Stimulated activated CD8-positive, alpha-beta memory T cell treated with anti-CD3 and anti-CD28 coated beads, Interleukin-2, amount 100 ng/mL, for 1 hour (primary cell): ENCODE measurements around the gene LTO1.

ENCODE experiments used
- DNase-seq, 2 donors: peaks; one replicate each; pipeline ENCODE4 v3.0.0-alpha.2; 2020; ENCODE audit warnings: low read depth in 2 of 2

Gene LTO1

GRCh38 chr11:69674886-69675714 is at the start of gene LTO1:
LTO1 (minus strand) TSS chr11:69675353; CDS start chr11:69675239, 114 bp downstream.
- DNase-seq, result peak; percentile 88 to 92

- DNase-seq, result no peak
Observed at GRCh38 chr11:69721745-69722144, 46.6 kb upstream of the LTO1 start.

- no peak for DNase-seq
Observed at GRCh38 chr11:69721106-69721505, 46.0 kb upstream of the LTO1 start.

DNA sequence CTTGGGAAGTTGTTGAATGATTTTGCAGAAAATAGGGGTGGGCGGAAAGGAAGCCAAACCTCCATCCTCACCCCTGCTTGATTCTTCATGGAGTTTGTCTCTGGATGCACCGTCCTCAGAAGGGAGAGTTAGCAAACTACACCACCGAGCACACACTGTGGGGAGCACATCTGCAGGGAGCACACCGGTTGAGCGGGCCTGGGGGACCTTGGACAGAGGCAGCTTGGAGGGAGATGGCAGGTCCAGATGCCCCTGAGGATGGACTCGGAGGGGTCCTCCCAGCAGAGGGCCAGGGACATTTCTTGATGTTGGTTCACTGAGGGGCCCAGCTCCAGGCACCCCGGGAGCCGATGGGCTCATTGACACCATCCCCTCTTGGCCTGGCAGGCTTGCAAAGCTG is 43.8 kb upstream of the LTO1 start:
- DNase-seq, result no peak

DNA sequence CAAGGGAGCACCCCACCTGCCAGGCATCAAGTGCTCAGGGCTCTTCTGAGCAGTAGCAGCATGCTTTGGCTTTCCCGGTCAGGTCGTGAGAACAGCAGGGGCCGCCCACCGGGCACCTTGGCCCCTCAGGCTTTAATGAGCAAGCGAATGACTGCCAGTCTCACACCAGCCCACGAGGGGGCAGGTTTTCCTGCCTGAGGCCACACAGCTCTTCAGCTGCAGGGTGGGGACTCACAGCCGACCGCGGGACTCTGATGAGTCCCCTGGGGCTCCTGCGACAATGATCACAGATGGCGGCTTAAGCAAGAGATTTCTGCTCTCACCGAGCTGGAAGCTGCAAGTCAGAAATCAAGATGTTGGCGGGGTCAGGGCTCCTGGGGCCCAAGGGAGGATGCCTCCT is 43.0 kb upstream of the LTO1 start:
- no peak for DNase-seq

DNA sequence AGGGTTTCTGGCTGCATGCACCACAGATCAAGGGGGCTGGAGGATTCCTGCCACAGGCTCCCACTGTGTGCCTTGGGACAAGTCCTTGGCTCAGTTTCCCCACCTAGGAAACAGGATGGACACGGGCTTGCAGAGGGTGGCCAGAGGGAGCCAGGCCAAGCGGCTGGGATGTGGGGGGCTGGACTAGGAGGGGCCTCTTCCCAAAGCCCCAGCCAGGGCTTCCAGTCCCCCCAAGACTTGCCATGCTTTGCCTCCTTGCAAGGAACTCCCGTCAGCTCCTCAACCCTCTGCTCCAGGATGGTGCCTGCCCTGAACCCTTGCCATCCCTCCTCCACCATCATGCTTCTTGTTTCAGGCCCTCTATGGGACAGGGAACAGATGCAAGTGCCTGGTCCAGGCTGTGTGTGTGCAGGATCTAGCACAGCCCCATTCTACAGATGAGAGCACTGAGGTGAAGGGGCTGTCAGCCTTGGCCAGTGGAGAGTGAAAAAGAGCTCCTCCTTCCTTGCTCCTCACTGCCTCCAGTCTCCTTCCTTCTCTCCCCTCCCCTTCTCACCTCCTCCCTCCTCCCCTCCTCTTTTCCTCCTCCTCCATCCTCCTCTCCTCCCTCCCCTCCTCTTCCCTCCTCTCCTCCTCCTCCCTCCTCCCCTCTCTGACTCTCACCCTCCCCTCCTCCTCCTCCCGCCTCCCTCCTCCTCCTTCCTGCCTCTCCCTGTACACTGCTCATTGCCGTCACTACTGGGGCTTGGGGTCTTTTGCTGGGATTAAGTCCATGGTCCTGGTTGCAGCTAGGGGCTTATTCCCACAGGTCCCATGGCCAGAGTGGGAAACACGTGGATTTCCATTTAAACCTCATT is 42.0 kb upstream of the LTO1 start:
- DNase-seq, result no peak

- no peak for DNase-seq
Observed at GRCh38 chr11:69716099-69716498, 40.9 kb upstream of the LTO1 start.

- DNase-seq, result no peak
Observed at GRCh38 chr11:69715446-69715845, 40.3 kb upstream of the LTO1 start.

GRCh38 chr11:69711822-69712801 is 37.0 kb upstream of the LTO1 start:
- DNase-seq, result no peak

DNA sequence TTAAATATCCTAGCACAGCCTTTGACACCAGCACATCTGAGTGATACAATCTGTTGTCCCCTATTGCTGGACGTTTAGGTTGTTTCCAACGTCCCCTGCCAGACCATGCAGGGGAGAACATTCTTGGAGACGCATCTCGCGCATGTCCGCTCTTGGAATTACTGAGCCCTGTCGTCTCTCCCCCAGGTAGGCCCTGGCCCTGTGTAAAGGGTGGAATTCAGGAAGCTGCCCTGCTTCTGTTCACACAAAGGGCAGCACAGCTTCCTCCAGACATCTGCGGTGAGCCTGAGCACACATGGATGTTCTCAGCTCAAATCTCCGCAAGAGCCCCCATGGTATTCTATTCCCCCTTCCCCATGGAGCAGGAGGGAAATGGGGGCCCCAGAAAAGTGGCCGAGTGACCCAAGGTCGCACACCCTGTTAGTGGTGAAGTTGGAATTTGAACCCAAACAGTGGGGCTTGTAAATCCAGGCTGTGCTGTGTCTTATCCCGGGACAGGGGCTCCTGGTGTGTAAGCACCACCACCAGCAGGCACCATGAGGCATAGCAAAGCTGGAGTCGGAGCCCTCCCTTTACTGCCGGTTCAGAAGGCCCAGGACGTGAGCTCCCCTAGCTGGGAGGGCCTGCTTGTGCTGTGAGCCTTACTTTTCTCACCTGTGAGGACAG is 33.7 kb upstream of the LTO1 start:
- DNase-seq, result no peak

GRCh38 chr11:69707176-69707575 is 32.0 kb upstream of the LTO1 start:
- DNase-seq, result no peak

DNA sequence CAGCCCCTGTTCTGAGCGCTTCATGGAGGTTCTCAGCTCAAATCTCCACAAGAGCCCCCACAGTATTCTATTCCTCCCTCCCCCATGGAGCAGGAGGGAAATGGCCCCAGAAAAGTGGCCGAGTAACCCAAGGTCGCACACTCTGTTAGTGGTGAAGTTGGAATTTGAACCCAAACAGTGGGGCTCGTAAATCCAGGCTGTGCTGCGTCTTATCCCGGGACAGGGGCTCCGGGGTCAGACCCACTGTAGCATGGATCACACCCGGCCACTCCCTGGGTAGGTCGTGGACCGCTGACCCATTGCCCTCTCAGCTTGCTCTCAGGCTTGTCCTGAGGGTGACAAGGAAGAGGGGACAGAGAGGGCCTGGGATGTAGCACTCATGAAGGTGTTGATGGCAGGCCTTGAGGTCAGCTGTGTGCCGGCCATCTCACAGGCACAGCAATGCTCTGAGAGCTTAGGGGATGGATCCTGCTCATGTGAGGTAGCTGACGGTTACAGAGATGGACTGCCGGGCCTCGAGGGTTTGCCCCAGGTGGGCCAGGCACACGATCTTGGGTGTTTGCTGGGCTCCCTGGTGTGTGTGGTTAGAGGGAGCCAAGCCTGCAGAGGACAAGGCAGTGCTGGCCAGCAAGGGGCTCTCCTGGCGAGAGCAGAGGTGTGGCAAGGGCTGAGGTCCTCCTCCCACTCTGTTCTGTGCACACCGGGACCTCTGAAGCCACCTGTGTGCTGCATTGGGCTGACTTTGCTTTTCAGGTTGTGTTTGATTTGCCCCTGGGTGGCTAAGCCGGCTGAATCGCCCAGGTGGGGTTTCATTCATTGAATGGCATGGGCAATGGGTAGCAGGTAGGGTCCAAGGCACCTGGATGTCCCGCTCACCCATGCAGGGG is 31.0 kb upstream of the LTO1 start:
- DNase-seq, result no peak

- no peak for DNase-seq
Observed at GRCh38 chr11:69705351-69705811, 30.2 kb upstream of the LTO1 start.

- no peak for DNase-seq
Observed at GRCh38 chr11:69704508-69705253, 29.5 kb upstream of the LTO1 start.

DNA sequence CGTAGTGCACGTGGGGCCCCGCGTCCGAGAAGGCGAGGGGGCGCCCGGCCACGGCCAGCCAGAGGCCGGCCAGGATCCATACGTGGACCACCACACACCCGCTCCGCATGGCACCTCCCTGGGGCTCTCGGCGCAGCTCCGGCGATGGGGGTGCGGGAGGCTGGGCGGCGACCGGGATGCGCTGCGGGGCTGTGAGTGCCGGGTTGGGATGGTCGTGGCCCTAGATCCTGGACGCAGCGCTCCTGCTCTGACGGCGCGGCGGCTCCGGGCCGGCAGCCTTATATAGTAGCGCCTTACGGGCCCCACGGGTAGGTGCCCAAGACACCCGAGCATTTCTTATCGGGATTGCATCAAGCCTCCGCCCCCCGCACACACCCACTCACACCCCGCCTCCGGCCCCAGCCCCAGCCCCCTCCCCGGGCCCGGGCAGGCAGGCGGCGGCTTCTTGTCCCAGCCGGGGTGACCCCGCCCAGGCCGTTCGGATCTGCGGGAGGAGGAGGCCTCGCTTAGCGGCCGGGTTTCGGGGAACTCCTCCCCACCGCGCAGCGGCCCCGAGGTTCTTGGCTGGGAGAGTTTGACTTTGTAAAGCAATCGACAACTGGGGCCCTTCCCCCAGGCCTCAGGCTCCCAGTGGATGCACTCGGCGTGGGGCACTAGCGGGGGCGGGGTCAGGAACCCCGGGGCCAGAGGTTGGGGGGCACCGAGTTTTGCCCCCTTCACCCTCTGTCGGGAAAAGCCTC is 28.8 kb upstream of the LTO1 start, which contains the start of gene FGF19:
Gene FGF19, minus strand, starts transcription at position 255 of the 740 bp plus-strand sequence. Its CDS starts 146 bp downstream, at position 109.
- no peak for DNase-seq

GRCh38 chr11:69703453-69703767 is 28.3 kb upstream of the LTO1 start:
- DNase-seq, result no peak

DNA sequence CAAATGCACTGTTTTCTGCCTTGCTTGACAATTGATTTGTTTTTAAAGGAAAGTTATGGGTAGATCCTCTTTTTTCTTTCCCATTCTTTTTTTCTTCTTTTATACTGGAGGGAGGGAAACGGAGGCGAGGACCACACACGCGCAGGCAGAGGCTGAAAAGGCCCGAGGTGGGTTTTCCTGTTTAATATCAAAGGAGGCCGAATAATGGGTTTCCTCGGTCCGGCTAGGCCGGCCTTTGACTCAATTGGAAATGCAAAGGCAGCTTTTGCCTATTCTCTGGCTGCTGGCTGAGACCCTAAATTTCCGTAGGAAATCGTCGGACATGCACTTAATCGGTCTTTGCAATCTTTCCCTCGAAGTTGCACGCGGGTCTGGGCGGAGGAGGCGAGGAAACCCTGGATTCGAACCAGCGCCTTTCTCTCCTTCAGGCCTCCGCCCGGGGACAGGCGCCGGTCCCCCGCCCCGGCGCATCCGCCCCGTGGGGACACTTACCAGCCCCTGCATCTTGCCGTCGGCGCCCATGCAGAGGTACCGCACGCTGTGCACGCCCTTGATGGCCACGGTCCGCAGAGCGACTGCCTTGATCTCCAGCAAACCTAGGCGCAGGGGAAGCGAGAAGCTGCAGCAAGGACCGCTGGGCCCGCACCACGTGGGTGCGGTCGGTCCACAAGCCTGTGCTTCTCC is 27.8 kb upstream of the LTO1 start:
- no peak for DNase-seq

DNA sequence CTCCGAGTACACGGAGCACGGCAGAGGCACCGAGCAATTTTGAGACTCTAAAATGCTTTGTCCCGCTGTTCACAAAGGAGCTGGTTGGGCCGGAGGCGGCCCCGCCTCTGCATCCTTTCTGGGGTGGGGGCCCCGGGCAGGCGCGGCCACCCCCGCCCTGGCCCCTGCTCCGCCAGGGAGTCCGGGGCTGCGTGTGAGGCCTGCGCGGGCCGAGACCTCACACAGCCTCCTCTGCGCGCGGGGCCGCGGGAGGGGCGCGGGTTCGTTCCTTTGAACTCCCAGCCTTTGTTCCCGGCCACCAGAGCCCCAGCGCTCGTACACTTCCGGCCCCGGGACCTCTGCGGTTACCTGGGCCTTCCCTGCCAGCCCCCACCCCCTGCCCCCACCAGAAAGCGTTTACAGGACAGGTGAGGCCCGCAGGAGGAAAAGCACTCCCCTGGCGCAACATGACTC is 27.1 kb upstream of the LTO1 start:
- no peak for DNase-seq
